ENCODE data around the gene PDE3A.

PDE3A gene

GRCh38 chr12:20578142-20578541 is 209.8 kb downstream of the PDE3A start:
- no peaks in the 10 kb centered on the region for H3K9me3 ChIP-seq (ENCODE audit: control insufficient read depth, low read length)
- no peak overlapping the region for H3K27ac ChIP-seq
- H3K27me3 ChIP-seq (ENCODE audit: control insufficient read depth, insufficient read depth, low read length) = no peaks in the 10 kb centered on the region
- H3K79me2 ChIP-seq = no peaks in the 10 kb centered on the region
- H3K4me1 ChIP-seq = no peaks in the 10 kb centered on the region
- no peak overlapping the region for H3K4me2 ChIP-seq (ENCODE audit: low read length)
- H3K9ac ChIP-seq = no peak overlapping the region
- H3K4me3 ChIP-seq (ENCODE audit: low read depth, low read length) = no peak overlapping the region
- no peak overlapping the region for H2AFZ ChIP-seq
- H3K36me3 ChIP-seq (ENCODE audit: control insufficient read depth, insufficient read depth, low read length) = no peaks in the 10 kb centered on the region
- no peak for TF ChIP-seq CTCF (IDR thresholded peaks at IDR 0.05)

- H3K9ac ChIP-seq = no peak overlapping the region
- no peaks in the 10 kb centered on the region for H3K79me2 ChIP-seq
- no peak overlapping the region for H2AFZ ChIP-seq
- no peak for TF ChIP-seq CTCF (IDR thresholded peaks at IDR 0.05)
- H3K27me3 ChIP-seq (ENCODE audit: control insufficient read depth, insufficient read depth, low read length) = no peaks in the 10 kb centered on the region
- no peaks in the 10 kb centered on the region for H3K4me1 ChIP-seq
- H3K9me3 ChIP-seq (ENCODE audit: control insufficient read depth, low read length) = no peaks in the 10 kb centered on the region
- no peaks in the 10 kb centered on the region for H3K36me3 ChIP-seq (ENCODE audit: control insufficient read depth, insufficient read depth, low read length)
- no peak overlapping the region for H3K27ac ChIP-seq
- H3K4me3 ChIP-seq (ENCODE audit: low read depth, low read length) = no peak overlapping the region
- no peak overlapping the region for H3K4me2 ChIP-seq (ENCODE audit: low read length)
These were observed 216.8 kb downstream of the PDE3A start for GRCh38 chr12:20585055-20585625.

GRCh38 chr12:20585913-20586312 is 217.6 kb downstream of the PDE3A start:
- TF ChIP-seq CTCF (IDR thresholded peaks at IDR 0.05) = no peak
- no peak overlapping the region for H3K27ac ChIP-seq
- no peaks in the 10 kb centered on the region for H3K36me3 ChIP-seq (ENCODE audit: control insufficient read depth, insufficient read depth, low read length)
- H3K9me3 ChIP-seq (ENCODE audit: control insufficient read depth, low read length) = no peaks in the 10 kb centered on the region
- H3K79me2 ChIP-seq = no peaks in the 10 kb centered on the region
- no peaks in the 10 kb centered on the region for H3K4me1 ChIP-seq
- H3K4me2 ChIP-seq (ENCODE audit: low read length) = no peak overlapping the region
- H2AFZ ChIP-seq = no peak overlapping the region
- H3K9ac ChIP-seq = no peak overlapping the region
- no peak overlapping the region for H3K4me3 ChIP-seq (ENCODE audit: low read depth, low read length)
- no peaks in the 10 kb centered on the region for H3K27me3 ChIP-seq (ENCODE audit: control insufficient read depth, insufficient read depth, low read length)

GRCh38 chr12:20588042-20588441 is 219.7 kb downstream of the PDE3A start:
- Histone ChIP-seq H3K4me3 (ENCODE audit: low read depth, low read length) (no peak overlapping the region), H3K9me3 (ENCODE audit: control insufficient read depth, low read length) (no peaks in the 10 kb centered on the region), H3K9ac (no peak overlapping the region), H3K36me3 (ENCODE audit: control insufficient read depth, insufficient read depth, low read length) (no peaks in the 10 kb centered on the region), H2AFZ (no peak overlapping the region), H3K79me2 (no peaks in the 10 kb centered on the region), H3K27me3 (ENCODE audit: control insufficient read depth, insufficient read depth, low read length) (no peaks in the 10 kb centered on the region), H3K27ac (no peak overlapping the region), H3K4me2 (ENCODE audit: low read length) (no peak overlapping the region), H3K4me1 (no peaks in the 10 kb centered on the region)
- TF ChIP-seq CTCF (IDR thresholded peaks at IDR 0.05) = no peak

GRCh38 chr12:20590570-20590969 is 222.2 kb downstream of the PDE3A start:
- no peaks in the 10 kb centered on the region for H3K36me3 ChIP-seq (ENCODE audit: control insufficient read depth, insufficient read depth, low read length)
- no peaks in the 10 kb centered on the region for H3K9me3 ChIP-seq (ENCODE audit: control insufficient read depth, low read length)
- H3K4me3 ChIP-seq (ENCODE audit: low read depth, low read length) = no peak overlapping the region
- H3K27ac ChIP-seq = no peak overlapping the region
- H3K79me2 ChIP-seq = no peaks in the 10 kb centered on the region
- H3K4me2 ChIP-seq (ENCODE audit: low read length) = no peak overlapping the region
- no peaks in the 10 kb centered on the region for H3K4me1 ChIP-seq
- no peak overlapping the region for H2AFZ ChIP-seq
- H3K9ac ChIP-seq = no peak overlapping the region
- no peak for TF ChIP-seq CTCF (IDR thresholded peaks at IDR 0.05)
- no peaks in the 10 kb centered on the region for H3K27me3 ChIP-seq (ENCODE audit: control insufficient read depth, insufficient read depth, low read length)
